Liver (tissue), 9 donors: ENCODE data around the gene SEMA3E. TPM values are rescaled to one million over a fixed set of nuclear protein-coding genes. Genes with fewer than 3 reads are reported as not detected.

Experiments
- DNase-seq: peaks from one replicate; pipeline ENCODE4 v3.0.0-alpha.2; 2017; ENCODE audit warnings: low spot score
- H3K27ac ChIP-seq, 2 donors: one replicate each; pipeline ENCODE4 v1.7.0; 2013; ENCODE audit warnings: inconsistent platforms in 2 of 2, low read length in 2 of 2, control low read depth in 1 of 2, low read depth in 1 of 2, mild to moderate bottlenecking in 1 of 2
- H3K27me3 ChIP-seq, 4 donors: one replicate each; pipeline versions ENCODE4 v1.6.1 to v1.7.0; 2013; ENCODE audit warnings: low read length in 3 of 4, inconsistent platforms in 1 of 4, mild to moderate bottlenecking in 1 of 4, moderate library complexity in 1 of 4; ENCODE audit not compliant: control insufficient read depth in 4 of 4, insufficient read depth in 4 of 4
- H3K36me3 ChIP-seq, 4 donors: one replicate each; pipeline versions ENCODE4 v1.6.1 to v1.7.0; 2013; ENCODE audit warnings: low read length in 3 of 4, mild to moderate bottlenecking in 3 of 4, low read depth in 1 of 4, moderate library complexity in 1 of 4; ENCODE audit not compliant: control insufficient read depth in 4 of 4, insufficient read depth in 3 of 4
- H3K4me1 ChIP-seq, 4 donors: one replicate each; pipeline versions ENCODE4 v1.6.1 to v1.7.0; 2013; ENCODE audit warnings: low read length in 3 of 4, mild to moderate bottlenecking in 3 of 4, moderate library complexity in 1 of 4; ENCODE audit not compliant: control insufficient read depth in 4 of 4, insufficient read depth in 4 of 4
- H3K4me3 ChIP-seq, 3 donors: one replicate each; pipeline versions ENCODE4 v1.6.1 to v1.7.0; 2013; ENCODE audit warnings: low read length in 3 of 3, control low read depth in 1 of 3, low read depth in 1 of 3, mild to moderate bottlenecking in 1 of 3
- H3K9ac ChIP-seq, 2 donors: one replicate each; pipeline ENCODE4 v1.7.0; 2013; ENCODE audit warnings: low read length in 2 of 2, mild to moderate bottlenecking in 2 of 2, moderate library complexity in 2 of 2, control low read depth in 1 of 2, low read depth in 1 of 2
- H3K9me3 ChIP-seq, 4 donors: one replicate each; pipeline versions ENCODE4 v1.6.1 to v1.7.0; 2013; ENCODE audit warnings: low read length in 3 of 4; ENCODE audit not compliant: control insufficient read depth in 4 of 4
- ATF3 ChIP-seq: IDR thresholded peaks from 2 replicates; pipeline ENCODE4 v1.6.1; 2016; ENCODE audit warnings: antibody characterized with exemption
- FOXA1 ChIP-seq: IDR thresholded peaks from 2 replicates; pipeline ENCODE4 v1.6.1; 2016; ENCODE audit warnings: antibody characterized with exemption
- FOXA2 ChIP-seq: IDR thresholded peaks from 2 replicates; pipeline ENCODE4 v1.6.1; 2016; ENCODE audit warnings: antibody characterized with exemption
- GABPA ChIP-seq, 2 donors: IDR thresholded peaks in 1 of 2; conservative IDR thresholded peaks in 1 of 2; 2 replicates each; pipeline ENCODE4 v1.6.1; 2016; ENCODE audit warnings: antibody characterized with exemption in 2 of 2, mild to moderate bottlenecking in 1 of 2, moderate library complexity in 1 of 2
- HNF4A ChIP-seq, 2 donors: conservative IDR thresholded peaks; 2 replicates each; pipeline ENCODE4 v1.6.1; 2016; ENCODE audit warnings: antibody characterized with exemption in 2 of 2, mild to moderate bottlenecking in 2 of 2
- HNF4G ChIP-seq: IDR thresholded peaks from 2 replicates; pipeline ENCODE4 v1.6.1; 2016; ENCODE audit warnings: antibody characterized with exemption
- JUND ChIP-seq, 2 donors: IDR thresholded peaks; 2 replicates each; pipeline ENCODE4 v1.6.1; 2016; ENCODE audit warnings: antibody characterized with exemption in 2 of 2
- MAX ChIP-seq: IDR thresholded peaks from 2 replicates; pipeline ENCODE4 v1.6.1; 2016; ENCODE audit warnings: antibody characterized with exemption
- RAD21 ChIP-seq, 2 donors: IDR thresholded peaks; 2 replicates each; pipeline ENCODE4 v1.6.1; 2016; ENCODE audit warnings: antibody characterized with exemption in 2 of 2, mild to moderate bottlenecking in 2 of 2
- REST ChIP-seq: IDR thresholded peaks from 2 replicates; pipeline ENCODE4 v1.6.1; 2016; ENCODE audit warnings: antibody characterized with exemption, mild to moderate bottlenecking
- RXRA ChIP-seq, 2 donors: IDR thresholded peaks; 2 replicates each; pipeline ENCODE4 v1.6.1; 2017 to 2018; ENCODE audit warnings: antibody characterized with exemption in 2 of 2, mild to moderate bottlenecking in 1 of 2
- SP1 ChIP-seq: IDR thresholded peaks from 2 replicates; pipeline ENCODE4 v1.6.1; 2018; ENCODE audit warnings: antibody characterized with exemption, mild to moderate bottlenecking
- TAF1 ChIP-seq: conservative IDR thresholded peaks from 2 replicates; pipeline ENCODE4 v1.6.1; 2016; ENCODE audit warnings: antibody characterized with exemption, mild to moderate bottlenecking
- YY1 ChIP-seq: IDR thresholded peaks from 2 replicates; pipeline ENCODE4 v1.6.1; 2016; ENCODE audit warnings: antibody characterized with exemption, mild to moderate bottlenecking
- ZBTB33 ChIP-seq: IDR thresholded peaks from 2 replicates; pipeline ENCODE4 v1.6.1; 2016; ENCODE audit warnings: antibody characterized with exemption
- WGBS: extraction: QIAGEN DNeasy Blood & Tissue Kit; methylation state at CpG from one replicate; pipeline ENCODE4 v1.1.7; 2013; 5-methylcytosine and 5-hydroxymethylcytosine counted together
- polyA plus RNA-seq, 2 donors: library from polyadenylated mRNA; stranded (reverse) in 1 of 2; unstranded in 1 of 2; fragments of 200-250 nt in 1 of 2; fragments of >200 nt in 1 of 2; fragmentation: Nextera tagmentation in 1 of 2; extraction: Ambion mirVana in 1 of 2; gene quantifications; one replicate each; pipeline versions ENCODE4 v1.2.1 to v1.2.3, GENCODE V29; 2013 to 2015
- total RNA-seq, 2 donors: library from RNA; depleted of rRNA; stranded (reverse); fragments of >200 nt; gene quantifications; one replicate each; pipeline ENCODE4 v1.2.3, GENCODE V29; 2014
- donor health status: healthy.
- donor health status: healthy.
- donor health status: healthy.
- donor health status: healthy.
- donor health status: healthy.

Gene SEMA3E
- total and polyA plus RNA-seq, 4 donors: 0.20 to 1.2 (median 0.59) TPM; not detected in 1

- H3K4me1 ChIP-seq: no peaks in the 10 kb centered on the region
- DNase-seq: no peak
- TF ChIP-seq ZBTB33: no peak
- no peak for TF ChIP-seq MAX
- no peak for TF ChIP-seq GABPA (IDR thresholded peaks at IDR 0.05 in 1 of 2, conservative IDR thresholded peaks at IDR 0.05 in 1 of 2)
- TF ChIP-seq YY1: no peak
- no peak for TF ChIP-seq REST
- TF ChIP-seq RXRA (IDR thresholded peaks at IDR 0.05): no peak
- H3K4me3 ChIP-seq: no peak overlapping the region
- H3K36me3 ChIP-seq: no peaks in the 10 kb centered on the region
- no peaks in the 10 kb centered on the region for H3K9me3 ChIP-seq
- WGBS: 91% methylated on average over 5 of the region's 5 CpGs
- H3K27me3 ChIP-seq: no peaks in the 10 kb centered on the region
- no peak overlapping the region for H3K27ac ChIP-seq
- no peak overlapping the region for H3K9ac ChIP-seq
These were observed 192.5 kb downstream of the SEMA3E start for GRCh38 chr7:83456413-83456812.

GRCh38 chr7:83455612-83456011, 193.3 kb downstream of the SEMA3E start:
- Histone ChIP-seq H3K27ac (no peak overlapping the region), H3K27me3 (no peaks in the 10 kb centered on the region), H3K4me3 (no peak overlapping the region), H3K9me3 (no peaks in the 10 kb centered on the region), H3K9ac (no peak overlapping the region), H3K4me1 (no peaks in the 10 kb centered on the region), H3K36me3 (no peaks in the 10 kb centered on the region)
- no peak for DNase-seq
- 58% methylated on average over 5 of the region's 5 CpGs for WGBS
- TF ChIP-seq SP1: no peak

- H3K9me3 ChIP-seq: no peaks in the 10 kb centered on the region
- TF ChIP-seq HNF4G: no peak
- TF ChIP-seq FOXA1: no peak
- no peak for TF ChIP-seq JUND (IDR thresholded peaks at IDR 0.05)
- TF ChIP-seq GABPA (IDR thresholded peaks at IDR 0.05 in 1 of 2, conservative IDR thresholded peaks at IDR 0.05 in 1 of 2): no peak
- TF ChIP-seq TAF1: no peak
- TF ChIP-seq RAD21 (IDR thresholded peaks at IDR 0.05): no peak
- TF ChIP-seq ATF3: no peak
- no peak for TF ChIP-seq RXRA (IDR thresholded peaks at IDR 0.05)
- TF ChIP-seq HNF4A (conservative IDR thresholded peaks at IDR 0.05): no peak
- TF ChIP-seq FOXA2: no peak
- no peak for TF ChIP-seq ZBTB33
- no peak for TF ChIP-seq MAX
- DNase-seq: no peak
- no peak overlapping the region for H3K27ac ChIP-seq
- no peaks in the 10 kb centered on the region for H3K36me3 ChIP-seq
- H3K27me3 ChIP-seq: peaks cover 0 to 3% (median 0%) of the 10 kb centered on the region in 4 donors
- H3K9ac ChIP-seq: no peak overlapping the region
- WGBS: 78% methylated on average over 2 of the region's 2 CpGs
- no peak overlapping the region for H3K4me3 ChIP-seq
- no peaks in the 10 kb centered on the region for H3K4me1 ChIP-seq
These were observed 196.7 kb downstream of the SEMA3E start for GRCh38 chr7:83452256-83452655.
